Gastrocnemius medialis (tissue), 4 donors: ENCODE measurements around the gene SPN.

ENCODE experiments used
- POLR2A ChIP-seq, 2 donors: fragments of 450-650 bp; IDR thresholded peaks; one replicate each; pipeline ENCODE4 v1.6.1; 2017; ENCODE audit warnings: antibody characterized with exemption in 2 of 2, mild to moderate bottlenecking in 2 of 2, moderate library complexity in 2 of 2
- TF ChIP-seq, protein P1 (sequence below), 5 experiments: fragments of 450-650 bp in 3 of 5; fragments of 200-600 bp in 2 of 5; sonication (generic) in 2 of 5; IDR thresholded peaks in 4 of 5; conservative IDR thresholded peaks in 1 of 5; 1 replicate in 4 of 5; 2 replicates in 1 of 5; pipeline ENCODE4 v1.5.1; 2016 to 2019; ENCODE audit warnings: antibody characterized with exemption in 5 of 5, mild to moderate bottlenecking in 3 of 5, moderate library complexity in 3 of 5

DNA sequence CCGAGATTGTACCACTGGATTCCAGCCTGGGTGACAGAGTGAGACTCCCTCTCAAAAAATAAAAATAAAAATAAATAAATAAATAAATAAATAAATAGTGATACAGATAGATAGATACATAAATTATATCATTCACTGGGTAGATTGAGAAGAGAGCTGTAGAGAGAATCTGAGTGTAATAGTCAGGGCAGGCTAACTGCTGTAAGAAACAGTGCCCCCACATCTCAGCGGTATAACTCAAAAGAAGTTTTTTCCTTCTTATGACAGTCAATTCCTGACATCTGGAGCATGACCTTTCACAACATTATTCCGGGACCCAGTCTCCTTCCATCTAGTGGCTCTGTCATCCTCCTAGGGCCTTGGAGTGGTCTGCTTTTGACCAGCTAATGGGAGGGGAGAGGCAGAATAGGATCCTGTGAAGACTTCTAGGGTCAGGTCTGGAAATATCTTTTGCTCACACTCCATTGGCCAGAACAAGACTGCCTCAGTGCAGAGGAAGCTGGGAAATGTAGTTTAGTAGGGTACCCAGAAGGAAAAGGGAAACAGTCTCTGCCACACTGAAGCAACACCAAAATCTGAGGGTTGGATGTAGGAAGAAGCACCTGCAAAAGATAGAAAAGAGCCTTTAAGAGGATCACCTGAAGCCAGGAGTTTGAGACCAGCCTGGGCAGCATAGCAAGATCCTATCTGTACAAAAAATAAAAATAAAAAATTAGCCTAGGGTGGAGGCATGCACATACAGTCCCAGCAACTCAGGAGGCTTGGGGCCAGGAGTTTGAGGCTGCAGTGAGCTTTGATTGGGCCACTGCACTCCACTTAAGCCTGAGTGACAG is 13.0 kb downstream of the SPN start:
- TF ChIP-seq, protein P1, sequence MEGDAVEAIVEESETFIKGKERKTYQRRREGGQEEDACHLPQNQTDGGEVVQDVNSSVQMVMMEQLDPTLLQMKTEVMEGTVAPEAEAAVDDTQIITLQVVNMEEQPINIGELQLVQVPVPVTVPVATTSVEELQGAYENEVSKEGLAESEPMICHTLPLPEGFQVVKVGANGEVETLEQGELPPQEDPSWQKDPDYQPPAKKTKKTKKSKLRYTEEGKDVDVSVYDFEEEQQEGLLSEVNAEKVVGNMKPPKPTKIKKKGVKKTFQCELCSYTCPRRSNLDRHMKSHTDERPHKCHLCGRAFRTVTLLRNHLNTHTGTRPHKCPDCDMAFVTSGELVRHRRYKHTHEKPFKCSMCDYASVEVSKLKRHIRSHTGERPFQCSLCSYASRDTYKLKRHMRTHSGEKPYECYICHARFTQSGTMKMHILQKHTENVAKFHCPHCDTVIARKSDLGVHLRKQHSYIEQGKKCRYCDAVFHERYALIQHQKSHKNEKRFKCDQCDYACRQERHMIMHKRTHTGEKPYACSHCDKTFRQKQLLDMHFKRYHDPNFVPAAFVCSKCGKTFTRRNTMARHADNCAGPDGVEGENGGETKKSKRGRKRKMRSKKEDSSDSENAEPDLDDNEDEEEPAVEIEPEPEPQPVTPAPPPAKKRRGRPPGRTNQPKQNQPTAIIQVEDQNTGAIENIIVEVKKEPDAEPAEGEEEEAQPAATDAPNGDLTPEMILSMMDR (IDR thresholded peaks at IDR 0.05 in 4 of 5, conservative IDR thresholded peaks at IDR 0.05 in 1 of 5), result no peak
- no peak for TF ChIP-seq POLR2A (IDR thresholded peaks at IDR 0.05)
